Measurements from ENCODE around the gene BPIFB6. TPM values are rescaled to one million over a fixed set of nuclear protein-coding genes. Genes with fewer than 3 reads are reported as not detected.

BPIFB6 gene
- total RNA-seq, 1 experiment from 2014 or later: not detected

DNA sequence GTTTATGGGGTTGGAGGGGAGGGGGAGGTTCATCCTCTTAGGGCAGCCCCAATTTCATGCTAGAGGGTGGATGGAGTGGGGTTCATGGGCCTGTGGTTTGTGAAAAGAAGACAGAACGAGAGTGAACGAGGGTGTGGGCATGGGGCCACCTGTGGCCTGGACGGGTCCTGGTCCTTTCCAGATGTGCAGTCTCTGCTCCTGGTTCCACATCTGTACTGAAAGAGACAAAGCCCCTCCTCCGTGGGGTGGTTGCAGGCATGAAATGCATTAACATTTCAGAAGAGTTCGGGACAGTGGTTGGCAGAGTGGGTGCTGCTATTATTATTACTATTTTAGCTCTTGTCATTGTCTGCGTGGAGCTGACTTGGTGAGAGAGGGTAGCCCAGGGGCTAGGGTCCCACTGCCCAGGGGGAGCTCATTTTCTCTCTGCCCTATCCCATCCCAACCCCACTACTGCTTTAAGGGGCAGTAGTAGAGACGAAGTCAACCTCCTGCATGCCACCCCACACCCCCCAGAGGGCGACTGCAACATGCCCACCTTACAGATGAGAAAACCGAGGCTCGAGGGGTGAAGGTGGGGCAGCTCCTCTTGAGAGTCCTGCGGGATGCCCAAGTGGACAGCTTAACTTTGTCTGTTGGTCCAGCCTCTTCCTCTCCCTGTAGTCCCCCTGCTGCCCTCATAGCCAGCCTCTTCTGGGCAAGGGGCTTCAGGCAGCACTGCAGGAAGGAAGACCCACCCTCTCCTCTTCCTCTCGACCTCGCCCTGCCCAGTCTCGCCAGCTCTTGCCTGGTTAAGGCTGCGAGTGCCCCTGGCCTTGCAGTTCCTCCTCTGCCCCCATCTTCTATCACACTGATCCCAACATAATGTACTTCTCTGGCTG, 15.5 kb upstream of the BPIFB6 start:
- no peak for DNase-seq (ENCODE audit: low read depth)

DNA sequence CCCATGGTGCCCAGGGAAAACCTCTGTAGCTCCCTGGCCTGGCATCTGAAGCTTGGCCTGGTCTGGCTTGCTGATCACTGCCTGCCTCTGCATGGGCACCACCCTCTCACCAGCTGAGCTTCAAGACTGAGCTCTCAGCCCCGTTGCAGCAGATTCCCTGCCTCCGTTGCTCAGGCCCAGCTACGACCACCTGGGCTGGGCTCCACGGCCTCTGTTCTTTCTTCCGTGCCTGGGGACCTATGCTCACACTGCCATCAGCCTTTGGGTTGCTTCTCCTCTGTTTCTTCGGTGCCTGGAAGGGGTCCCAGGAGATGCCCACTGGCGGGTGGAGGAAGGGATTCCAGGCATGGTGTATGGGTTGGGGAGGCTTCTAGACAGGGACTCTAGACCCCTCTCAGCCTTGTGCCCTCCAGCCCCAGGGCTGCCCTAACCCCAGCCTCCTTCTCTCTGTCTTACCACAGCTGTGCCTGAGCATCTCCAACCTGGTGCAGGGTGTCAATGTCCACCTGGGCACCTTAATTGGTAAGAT, 14.8 kb upstream of the BPIFB6 start:
- no peak for DNase-seq (ENCODE audit: low read depth)

DNA sequence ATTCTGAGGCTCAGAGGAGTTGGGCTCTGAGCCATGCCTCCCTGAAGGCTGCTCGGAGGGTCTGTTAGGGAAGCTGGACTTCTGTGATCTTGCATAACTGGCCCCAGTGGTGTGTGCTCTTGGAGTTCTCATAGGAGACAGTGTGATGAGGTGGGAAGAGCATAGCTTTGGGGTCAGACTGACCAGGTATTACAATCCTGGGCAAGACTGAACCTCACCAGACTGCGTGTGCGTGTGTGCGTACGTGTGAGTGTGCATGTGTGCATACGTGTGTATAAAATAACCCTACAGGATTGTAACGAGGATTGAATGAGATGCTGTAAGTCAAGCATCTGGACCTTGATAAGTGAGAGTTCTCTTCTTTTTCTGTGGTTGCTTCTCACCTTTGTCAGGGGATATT, 13.9 kb upstream of the BPIFB6 start:
- DNase-seq (ENCODE audit: low read depth): no peak

DNA sequence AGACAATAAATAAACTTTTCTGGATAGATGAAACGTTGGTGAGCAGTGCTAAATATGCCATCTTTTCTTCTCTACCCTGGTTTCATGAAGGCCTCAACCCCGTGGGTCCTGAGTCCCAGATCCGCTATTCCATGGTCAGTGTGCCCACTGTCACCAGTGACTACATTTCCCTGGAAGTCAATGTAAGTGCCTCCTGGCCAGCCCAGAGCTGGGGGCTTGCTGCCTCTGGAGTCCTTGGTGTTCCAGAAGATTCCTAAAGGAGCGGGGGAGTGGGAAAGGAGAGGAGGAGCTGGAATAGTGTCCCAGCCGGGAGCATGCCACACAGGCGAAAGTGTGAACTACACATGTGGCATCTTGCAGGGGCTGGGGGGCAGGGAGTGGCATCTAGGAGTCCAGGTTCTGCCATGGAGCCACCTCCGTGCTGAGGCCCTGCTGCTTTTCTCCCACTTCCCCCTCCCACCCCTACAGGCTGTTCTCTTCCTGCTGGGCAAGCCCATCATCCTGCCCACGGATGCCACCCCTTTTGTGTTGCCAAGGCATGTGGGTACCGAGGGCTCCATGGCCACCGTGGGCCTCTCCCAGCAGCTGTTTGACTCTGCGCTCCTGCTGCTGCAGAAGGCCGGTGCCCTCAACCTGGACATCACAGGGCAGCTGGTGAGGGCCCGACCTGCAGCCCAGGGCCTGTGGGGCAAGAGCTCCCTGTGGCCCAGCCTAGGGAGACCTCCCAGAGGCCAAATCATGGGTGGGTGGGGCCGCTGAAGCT, 13.1 kb upstream of the BPIFB6 start:
- no peak for DNase-seq (ENCODE audit: low read depth)

DNA sequence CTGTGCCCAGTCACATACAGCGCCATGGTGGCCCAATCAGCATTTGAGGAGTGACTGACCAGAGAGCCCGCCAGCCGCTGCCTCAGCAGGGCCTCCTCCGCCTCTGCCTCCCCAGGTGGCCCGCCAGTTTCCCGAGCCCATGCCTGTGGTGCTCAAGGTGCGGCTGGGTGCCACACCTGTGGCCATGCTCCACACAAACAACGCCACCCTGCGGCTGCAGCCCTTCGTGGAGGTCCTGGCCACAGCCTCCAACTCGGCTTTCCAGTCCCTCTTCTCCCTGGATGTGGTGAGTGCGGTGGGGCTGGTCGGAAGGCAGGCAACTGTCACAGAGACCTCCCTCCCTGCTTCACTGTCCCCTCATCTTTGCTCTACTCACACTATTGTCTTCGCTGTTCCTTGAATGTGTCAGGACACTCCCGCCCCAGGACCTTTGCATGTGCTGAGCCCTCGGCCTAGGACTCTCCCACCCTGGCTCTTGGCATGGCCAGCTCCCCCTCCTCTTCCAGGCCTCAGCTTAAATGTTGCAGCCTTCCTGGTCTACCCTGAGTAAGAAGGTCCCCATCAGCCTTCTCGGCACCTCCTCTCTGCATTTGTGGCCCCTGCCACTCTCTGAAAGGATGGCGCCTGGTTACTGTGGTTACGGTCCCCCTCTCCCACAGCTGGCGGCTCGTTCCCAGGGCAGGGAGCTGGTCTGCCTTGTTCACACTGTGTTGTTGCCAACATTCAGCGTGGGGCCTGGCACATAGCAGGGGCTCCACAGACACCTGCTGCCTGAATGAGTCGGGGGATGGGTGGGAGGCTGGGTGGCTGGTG, 11.8 kb upstream of the BPIFB6 start:
- no peak for DNase-seq (ENCODE audit: low read depth)

DNA sequence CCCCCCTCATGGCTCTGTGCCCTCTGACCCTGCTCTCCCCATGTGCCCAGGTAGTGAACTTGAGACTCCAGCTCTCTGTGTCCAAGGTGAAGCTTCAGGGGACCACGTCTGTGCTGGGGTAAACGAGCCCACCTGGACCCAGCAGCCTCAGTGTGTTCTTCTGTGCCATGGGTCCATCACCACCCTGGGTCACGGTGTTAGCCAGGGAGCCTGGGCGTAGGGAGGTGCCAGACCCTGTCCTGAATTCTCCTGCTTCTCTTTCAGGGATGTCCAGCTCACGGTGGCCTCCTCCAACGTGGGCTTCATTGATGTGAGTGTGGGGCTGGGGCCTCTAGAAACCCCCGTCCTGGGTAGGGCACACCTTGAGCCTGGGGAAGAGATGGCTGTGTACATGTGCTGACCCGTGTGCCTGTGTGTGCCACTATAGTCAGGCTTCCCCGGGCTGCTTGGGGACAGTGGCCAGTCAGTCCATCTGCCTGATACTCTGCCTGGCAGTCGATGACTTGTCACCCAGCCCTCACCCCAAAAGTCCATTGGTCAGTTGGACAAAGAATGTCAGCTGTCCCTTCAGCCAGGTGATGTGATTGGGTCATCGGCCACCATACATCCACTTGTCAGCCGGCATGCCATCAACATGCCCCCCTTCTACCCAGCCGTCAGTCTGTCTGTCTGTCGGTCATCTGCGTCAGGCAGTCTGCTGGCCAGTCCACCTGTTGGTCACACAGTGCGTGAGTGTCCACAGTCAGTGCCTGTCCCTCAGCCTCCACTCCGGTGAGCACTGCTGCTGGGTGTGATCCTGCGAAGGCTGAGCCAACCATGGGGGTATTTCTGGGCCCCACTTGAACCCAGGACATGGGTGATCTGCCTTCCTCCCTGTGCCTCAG, 10.9 kb upstream of the BPIFB6 start:
- no peak for DNase-seq (ENCODE audit: low read depth)

DNA sequence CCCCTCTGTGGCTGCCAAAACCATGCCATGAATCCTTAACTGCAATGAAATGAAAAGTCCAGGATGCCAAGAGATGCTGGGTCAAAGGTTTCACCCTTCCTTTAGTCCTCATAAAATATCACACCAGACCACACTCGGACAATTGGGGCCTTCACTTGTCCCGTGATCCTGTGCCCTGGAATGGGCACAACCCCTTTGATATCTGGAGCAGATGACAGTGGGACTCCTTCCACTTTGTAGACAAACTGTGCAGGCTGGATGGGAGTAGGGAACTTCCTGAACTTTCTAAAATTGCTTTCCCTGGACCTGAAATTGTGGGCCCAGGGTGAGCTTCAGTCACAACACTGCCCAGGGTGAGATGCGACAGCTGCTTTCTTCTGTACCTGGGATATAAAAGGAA, 9.6 kb upstream of the BPIFB6 start:
- DNase-seq (ENCODE audit: low read depth): no peak

DNA sequence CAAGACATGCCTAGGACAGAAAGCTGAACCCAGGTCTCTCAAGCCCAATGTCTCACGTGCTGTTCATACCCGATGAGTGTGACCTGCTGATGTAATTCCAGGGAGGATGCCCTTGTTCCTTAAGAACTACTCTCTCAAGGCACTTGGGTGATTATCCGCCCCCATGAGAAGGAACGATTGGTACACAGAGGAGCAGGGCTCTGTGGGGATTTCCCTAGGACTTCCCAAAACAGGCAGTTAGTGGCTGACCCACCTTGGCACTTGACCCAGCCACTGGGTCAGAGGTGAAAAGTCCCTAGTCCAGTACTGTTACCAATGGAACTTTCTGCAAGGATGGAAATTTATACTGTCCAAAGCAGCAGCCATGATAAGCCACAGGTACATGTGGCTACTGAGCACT, 9.2 kb upstream of the BPIFB6 start:
- no peak for DNase-seq (ENCODE audit: low read depth)

DNA sequence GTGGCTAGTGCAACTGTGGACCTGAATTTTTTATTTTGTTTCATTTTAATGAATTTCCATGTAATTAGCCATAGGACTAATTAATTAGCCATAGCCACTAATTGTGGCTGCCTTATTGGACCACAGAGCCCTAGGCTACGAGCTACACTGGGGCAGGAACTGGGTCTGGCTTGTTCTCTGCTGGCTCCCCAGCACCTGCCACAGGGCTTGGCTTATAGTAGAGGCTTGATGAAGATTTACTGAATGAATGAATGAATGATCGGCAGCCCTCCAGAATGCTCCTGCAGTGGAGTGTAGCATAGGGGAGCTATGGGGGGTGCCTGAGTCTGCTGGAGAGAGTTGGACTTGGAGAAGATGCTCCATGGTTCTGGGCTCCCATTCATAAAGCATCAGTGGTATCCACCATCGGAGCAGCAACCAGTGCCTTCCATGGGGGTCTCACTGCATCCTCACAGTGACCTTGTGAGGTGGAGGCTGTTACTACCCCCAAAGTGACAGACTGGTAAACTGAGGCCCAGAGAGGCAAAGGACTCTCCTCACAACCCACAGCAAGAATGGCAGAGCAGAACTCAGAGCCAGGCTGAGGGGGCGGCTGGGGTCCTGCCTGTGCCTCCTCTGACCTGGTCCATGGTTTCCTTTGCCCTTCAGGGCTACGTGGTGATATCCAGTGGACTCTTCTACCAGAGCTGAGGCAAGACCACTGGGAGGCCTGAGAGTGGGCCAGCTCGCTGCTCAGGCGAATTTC, 8.6 kb upstream of the BPIFB6 start:
- no peak for DNase-seq (ENCODE audit: low read depth)

DNA sequence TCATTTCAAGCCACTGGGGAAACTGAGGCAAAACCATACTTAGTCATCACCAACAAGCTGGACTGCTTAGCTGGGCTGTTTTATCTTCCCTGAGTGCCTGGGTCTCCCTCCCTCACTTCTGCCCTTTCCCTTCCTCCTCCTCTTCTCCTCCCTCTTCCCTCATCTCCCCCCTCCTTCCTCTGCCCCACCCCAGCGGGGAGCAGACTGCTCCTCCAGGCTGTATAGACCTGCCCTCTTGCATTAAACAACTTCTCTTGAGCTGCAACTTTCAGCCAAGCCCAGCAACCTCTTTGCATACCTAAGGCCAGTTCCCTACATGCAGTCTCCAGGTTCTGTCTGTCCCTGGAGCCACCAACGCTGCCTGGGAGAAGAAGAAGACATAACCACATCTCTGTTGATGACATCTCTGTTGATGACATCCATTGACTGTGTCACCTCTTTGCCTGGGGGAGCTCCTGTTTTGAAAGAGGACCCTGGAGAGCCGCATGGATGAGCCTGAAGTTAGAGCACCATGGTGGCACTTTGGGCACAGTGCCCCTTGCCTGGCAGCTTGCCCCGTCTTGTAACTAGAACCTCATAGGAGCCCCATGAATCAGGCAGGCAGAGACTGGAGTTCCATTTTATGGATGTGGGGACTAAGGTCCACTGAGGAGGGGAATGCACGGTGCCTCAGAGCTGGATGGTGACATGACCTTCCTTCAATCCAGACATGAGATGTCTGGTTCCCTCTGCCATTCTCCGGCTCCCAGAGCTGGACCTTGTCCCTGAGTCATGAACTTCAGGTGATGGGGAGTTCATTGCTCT, 7.8 kb upstream of the BPIFB6 start:
- no peak for DNase-seq (ENCODE audit: low read depth)

DNA sequence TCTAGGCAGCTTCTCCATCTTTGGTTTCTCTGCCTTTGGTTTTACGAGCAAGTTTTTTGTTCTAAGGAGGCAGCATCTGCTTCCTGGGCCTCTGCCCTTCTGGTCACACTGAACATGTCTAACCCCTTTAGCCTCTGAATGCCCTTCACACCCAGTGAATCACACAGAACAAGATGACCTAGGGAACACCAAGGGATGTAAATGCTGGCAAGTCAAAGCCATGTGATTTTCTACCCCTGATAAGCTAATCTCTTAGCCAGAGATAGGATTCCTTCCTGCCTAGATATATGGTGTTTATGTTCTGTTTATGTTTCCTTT, 7.2 kb upstream of the BPIFB6 start:
- DNase-seq (ENCODE audit: low read depth): no peak

DNA sequence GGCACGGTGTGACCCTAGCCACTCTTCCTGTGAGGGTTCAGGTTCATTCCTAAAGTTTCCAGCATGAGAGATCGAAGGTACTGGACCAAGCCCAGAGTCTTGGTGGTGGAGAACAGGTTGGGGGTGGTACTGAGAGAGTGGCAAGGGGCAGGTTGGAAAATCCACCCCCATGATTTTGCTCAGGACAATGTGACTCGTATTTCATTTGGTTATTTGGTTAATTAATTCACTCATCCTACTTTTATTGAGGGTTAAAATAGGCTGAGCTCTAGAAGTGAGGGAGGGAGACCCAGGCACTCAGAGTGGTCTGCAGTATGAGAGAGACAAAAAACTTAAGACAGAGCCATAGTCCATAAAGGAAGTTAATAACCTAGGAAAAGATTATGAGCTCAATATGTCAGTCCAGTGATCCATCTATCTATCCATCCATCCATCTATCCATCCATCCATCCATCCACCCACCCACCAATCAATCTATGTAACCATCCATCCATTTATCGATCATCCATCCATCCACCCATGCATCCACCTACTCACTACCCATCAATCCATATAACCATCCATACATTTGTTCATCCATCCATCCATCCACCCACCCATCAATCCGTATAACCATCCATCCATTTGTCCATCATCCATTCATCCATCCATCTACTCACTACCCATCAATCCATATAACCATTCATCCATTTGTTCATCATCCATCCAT, 6.7 kb upstream of the BPIFB6 start:
- DNase-seq (ENCODE audit: low read depth): no peak

DNA sequence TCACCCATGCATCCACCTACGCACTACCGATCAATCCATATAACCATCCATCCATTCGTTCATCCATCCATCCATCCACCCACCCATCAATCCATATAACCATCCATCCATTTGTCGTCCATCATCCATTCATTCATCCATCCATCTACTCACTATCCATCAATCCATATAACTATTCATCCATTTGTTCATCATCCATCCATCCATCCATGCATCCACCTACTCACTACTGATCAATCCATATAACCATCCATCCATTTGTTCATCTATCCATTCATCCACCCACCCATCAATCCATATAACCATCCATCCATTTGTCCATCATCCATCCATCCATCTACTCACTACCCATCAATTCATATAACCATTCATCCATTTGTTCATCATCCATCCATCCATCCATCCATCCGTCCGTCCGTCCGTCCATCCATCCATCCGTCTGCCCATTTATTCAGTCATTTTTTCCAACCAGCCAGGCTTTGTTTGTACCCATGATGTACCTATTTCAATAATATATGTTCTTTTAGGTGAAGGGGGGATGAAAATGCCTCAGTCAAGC, 6.1 kb upstream of the BPIFB6 start:
- no peak for DNase-seq (ENCODE audit: low read depth)

DNA sequence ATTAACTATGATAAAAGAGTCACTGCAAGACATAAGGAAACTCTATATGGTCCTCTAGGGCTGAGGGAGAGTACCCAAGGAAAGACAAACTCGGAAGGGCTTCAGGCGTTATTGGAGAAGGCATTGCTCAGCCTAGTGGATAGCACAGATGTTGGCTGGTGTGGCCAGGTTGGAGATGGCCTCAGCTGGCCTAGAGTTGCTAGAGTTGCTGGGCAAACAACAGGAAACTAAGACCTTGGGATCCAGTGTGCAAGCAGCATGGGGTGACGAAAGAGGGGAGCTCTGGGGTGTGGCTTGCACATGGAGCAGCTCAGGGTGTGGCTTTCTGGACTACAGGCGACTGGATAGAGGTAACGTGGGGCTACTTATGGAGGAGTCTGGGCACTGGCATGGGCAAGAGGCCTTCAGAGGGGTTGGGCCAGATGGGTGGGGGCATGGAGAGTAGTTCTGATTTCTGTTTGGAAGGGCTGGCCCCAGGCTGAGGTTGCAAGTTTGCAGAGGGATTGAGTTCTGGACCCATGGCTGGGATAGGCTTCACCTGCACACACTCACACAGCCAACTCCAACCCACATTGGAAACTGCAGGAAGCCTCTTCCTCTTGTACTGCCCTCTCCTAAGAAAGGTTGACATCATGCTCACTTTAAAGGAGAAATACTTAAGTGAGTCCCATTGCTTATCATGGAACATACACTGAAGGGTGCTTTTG, 5.2 kb upstream of the BPIFB6 start:
- DNase-seq (ENCODE audit: low read depth): no peak

DNA sequence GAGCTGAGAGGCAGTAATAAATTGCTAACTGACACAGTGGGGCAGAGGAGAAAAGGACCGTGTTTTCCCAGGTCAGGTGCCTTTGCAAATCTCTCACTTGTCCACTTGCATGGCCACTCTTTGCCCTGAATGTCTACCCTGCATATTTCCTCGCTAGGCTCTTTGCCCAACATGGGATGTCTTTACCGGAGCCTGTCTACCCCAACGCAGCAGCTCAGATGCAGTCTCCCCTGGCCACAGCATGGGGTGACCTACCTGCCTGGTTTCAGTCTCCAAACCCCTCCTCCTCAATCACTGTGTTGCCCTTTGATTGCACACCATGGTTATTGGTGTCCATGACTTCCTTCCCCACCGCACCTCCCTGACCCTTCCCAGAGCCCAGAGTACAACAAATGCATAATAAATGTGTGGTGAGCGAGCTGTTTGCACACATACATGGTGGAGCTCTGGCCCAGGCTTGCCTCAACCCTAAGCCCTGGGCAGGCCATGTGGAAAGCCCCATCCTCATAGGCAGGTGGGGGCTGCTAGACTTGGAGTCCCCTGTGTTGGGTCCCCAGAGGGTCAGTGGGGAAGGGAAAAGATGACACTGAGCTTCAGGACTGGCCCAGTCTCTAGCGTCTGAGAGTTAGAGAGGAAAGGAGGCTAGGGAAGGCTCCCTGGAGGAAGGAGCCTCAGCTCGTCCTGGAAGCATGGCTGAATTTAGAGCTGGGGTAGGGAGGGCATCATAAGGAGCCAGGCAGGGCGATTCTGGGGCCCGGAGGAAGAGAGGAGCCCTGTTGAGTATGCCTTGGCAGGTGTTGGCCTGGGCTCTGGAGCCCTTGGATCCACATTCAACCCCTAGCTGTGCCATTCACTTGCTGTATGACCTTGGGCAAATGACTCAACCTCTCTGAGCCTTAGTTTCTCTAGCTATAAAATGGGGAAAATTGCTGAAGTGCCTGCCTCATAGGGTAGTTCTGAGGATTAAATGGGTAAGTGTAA, 4.4 kb upstream of the BPIFB6 start:
- no peak for DNase-seq (ENCODE audit: low read depth)

Data from Daoy (cell line).